NCI-H2107 (cell line): ENCODE measurements around the gene FLT4.
"Not testable (repeated sequence)": the region's sequence is repeated elsewhere in the genome, so short reads cannot be mapped to it uniquely, and the experiment has no call there.

Experiments
- DNase-seq: peaks from one replicate; lab custom pipeline; 2025; lab: John Stamatoyannopoulos, UW

The FLT4 gene

DNA sequence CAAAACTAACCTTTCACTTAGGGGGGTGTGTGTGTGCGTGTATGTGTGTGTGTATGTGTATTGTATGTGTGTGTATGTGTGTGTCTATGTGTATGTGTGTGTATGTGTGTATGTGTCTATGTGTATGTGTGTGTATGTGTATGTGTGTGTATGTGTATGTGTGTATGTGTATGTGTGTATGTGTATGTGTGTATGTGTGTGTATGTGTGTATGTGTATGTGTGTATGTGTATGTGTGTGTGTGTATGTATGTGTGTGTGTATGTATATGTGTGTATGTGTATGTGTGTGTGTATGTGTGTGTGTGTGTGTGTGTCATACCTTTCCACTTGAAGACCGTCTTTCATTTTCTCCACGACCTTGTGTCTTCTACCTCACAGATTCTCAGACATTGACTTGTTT is 20.8 kb upstream of the FLT4 start:
- DNase-seq = no peak

DNA sequence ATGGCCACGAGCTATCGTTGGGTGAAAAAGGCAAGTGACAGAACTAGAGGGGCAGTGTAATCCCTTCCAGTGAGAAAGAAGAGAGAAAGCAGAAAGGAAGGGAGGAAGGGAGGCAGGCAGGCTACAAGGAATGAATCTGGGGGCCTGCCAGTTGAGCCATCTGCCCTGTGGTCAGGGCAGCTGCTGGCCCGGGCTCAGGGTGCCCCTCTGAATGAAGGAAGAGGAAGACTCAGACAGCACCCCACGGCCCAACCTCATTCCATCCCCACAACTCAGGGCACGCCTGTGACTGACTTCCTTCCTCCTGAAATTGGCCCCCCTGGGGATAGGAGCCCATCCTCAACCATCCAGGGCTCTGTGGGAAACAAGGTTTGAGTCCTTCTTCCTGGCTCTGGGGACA is 20.3 kb upstream of the FLT4 start:
- no peak for DNase-seq

DNA sequence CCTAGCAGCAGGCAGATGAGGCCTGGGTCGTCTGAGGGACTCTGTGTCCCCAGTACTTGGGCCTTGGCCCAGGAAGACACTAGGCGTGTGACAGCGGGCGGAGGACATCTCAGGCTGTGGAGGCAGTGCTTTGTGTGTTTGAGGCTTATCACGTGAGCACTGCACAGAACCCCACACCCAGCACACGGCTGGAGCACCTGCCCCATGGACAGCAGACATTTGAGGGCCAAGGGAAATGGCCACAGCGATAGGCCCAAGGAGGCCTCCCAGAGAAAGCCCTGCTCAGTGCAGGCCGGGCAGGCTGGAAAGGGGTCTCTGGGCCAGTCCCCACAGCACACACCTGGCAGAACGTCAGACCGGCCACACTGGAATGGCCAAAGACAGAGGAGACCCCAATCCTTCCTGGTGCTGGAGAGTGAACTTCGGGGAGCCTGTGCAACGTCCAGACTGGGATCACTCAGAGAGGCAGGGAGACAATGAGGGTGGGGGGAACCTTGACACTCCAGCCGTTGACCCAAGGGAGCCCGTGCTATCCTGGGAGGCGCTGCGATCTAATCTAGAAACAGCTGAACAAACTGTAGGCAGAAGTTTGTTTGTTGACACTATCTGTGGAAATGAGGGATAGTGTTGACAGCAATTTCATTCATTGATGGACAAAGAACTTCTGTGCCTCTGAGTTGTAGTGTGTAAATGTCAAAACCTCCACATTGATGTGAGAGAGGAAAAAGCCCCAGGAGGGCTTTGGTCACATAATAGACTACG is 19.6 kb upstream of the FLT4 start:
- no peak for DNase-seq

DNA sequence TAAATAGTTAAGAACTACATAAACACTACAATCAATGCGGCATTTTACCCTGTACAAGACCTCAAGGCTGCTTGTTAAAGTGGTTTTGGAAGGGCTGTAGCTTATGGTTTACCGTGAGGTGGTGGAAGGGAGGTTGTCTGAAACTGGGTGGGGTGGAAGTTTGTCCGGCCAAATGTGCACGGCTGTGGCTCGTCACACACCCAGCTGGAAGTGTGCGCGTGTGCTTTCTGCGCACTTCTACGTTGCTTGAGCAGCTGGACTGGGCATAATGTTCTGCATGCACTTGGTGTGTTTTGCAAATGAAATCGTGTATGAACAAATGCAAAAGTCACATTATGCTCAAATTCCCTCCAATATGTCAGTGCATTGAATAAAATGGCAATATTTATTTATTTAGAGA is 17.4 kb upstream of the FLT4 start:
- no peak for DNase-seq

DNA sequence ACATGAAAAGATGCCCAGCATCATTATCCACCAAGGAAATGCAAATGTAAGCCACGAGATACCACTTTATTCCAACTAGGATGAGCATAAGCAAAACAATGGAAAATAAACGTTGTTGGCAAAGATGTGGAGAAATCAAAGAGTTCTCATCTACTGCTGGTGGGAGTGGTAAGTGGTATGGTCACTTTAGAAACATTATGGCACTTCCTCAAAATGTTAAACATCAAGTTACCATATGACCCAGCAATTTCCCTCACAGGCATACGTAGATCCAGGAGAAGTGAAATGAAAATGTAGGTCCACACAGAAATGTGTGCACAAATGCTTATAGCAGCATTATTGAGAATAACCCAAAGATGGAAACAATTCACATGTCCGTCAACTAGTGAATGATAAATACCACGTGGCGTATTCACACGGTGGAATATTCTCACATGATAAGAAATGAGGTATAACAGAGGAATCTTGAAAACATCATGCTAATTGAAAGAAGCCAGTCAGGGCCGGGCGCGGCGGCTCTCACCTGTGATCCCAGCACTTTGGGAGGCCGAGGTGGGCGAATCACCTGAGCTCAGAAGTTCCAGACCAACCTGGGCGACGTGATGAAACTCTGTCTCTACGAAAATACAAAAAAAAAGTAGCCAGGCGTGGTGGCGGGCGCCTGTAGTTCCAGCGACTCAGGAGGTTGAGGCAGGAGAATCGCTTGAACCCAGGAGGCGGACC is 16.4 kb upstream of the FLT4 start:
- DNase-seq = no peak

DNA sequence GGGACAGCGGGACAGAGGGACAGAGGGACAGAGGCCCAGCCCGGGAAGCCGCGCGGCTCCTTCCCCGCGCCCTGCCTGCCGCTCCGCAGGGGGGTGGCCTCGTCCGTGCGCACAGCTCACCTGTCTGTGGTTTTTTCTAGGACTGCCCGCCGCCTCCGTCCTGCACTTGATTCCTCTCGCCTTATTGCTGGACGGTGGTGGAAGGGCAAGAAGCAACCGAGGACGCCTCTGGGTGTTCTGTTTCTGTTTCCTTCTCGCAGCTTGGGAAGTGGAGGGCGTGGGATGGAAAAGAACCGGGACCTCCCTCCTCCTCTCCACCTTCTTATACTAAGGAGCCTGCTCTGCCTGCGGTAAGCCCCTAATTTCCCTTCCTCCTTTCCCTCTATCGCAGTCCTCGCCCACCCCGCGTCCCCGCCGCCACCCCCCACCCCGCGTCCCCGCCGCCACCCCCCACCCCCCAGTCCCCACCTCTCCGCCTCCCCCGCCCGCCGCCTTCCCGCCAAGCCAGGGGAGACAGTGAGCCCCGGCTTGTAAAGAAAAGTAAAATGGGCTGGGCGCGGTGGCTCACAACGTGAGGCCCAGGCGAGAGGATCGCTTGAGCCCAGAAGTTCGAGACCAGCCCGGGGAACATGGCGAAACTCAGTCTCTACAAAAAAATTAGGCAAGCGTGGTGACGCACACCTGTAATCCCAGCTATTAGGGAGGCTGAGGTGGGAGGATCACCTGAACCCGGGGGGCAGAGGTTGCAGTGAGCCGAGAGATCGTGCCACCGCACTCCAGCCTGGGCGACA is 9.6 kb upstream of the FLT4 start:
- DNase-seq = no peak

DNA sequence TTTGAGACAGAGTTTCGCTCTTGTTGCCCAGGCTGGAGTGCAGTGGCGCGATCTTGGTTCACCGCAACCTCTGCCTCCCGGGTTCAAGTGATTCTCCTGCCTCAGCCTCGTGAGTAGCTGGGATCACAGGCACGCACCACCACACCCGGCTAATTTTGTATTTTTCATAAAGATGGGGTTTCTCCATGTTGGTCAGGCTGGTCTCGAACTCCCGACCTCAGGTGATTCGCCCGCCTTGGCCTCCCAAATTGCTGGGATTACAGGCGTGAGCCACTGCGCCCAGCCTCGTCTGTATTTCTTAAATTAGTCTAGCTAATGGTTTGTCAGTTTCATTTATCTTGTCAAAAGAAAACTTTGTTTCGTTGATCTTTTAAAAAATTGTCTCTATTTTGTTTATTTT is 5.8 kb upstream of the FLT4 start:
- DNase-seq = not testable (repeated sequence)

DNA sequence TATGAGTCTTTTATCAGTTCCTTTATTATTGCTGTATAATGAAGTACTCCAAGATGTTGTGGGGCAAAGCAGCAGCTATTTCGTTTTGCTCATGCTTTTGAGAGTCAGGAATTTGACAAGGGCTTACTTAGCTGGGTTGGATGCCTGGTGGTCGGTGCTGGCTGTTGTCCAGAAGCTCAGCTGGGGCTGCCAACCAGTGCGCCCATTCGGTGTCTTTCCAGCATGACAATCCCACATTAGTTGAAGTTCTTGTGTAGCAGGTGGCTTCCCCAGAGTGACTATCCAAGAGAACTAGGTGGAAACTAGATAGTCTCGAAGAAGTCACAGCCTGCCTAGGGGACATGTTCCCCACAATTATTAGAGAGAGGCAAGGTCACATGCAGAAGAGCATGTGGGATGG is 3.4 kb upstream of the FLT4 start:
- DNase-seq = no peak

DNA sequence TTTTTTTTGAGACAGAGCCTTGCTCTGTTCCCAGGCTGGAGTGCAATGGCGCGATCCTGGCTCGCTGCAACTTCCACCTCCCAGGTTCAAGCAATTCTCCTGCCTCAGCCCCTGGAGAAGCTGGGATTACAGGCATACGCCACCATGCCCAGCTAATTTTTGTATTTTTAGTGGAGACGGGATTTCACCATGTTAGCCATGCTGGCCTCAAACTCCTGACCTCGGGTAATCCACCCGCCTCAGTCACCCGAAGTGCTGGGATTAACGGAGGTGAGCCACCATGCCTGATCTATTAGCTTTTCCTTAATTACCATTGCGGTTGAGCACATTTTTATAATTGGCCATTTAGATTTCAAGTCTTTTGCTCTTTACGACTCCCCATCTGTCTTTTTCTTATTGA is 2.9 kb upstream of the FLT4 start:
- DNase-seq = no peak

DNA sequence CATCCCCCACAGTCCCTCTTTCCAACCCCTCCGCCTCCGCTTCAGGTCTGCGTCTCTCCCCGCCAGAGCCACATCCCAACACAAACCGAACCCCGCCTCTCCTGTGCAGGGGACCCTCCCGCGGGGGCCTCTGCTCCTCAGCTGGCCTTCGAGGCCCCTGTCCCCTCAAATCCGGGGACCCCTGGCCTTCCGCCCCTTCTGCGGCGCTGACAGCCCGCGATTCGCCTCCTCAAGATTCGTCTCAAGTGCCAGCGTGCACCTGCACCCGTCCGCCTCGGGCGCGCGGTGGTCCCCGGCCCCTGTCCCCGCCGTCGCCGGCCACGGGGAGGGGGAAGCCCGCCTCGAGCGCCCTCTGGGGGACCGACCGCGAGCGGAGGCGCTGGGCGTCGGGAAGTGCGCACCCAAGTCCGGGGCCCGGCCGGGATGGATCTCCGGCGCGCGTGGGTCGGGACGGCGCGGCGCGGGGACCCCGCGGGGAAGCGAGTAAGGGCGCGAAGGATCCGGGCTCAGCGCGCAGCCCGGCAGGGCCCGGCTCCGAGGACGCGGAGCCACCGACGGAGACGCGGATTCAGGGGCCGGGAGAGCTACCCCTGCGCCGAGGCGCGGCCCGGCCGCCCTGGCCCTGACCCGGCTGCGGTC is 623 bp downstream of the FLT4 start:
- DNase-seq = no peak

DNA sequence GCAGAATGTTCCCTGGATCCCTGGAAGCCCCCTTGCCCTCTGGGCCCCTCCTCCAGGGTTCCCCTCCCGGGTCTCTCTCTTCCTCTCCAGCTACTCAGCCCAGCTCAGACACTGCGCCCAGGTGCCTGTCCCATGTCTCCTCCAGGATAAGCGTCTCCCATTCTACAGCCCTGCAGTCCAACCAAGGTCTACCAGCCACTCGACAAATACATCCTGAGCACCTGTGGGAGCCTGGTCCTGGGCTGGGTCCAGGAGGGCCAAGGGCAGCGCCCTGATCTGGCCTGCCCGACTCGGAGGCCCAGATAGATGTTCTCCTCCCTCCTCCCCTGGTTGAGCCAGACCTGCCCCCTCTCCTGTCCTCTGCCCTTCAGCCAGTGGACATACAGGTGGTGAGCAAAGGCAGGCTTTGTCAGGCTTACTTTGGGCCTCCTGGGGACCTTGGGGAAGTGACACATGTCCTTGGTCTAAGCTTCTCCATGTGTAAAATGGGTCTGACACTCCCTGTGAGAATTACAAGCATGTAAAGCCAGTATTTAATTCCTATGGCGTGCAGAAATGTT is 1.4 kb downstream of the FLT4 start:
- no peak for DNase-seq

DNA sequence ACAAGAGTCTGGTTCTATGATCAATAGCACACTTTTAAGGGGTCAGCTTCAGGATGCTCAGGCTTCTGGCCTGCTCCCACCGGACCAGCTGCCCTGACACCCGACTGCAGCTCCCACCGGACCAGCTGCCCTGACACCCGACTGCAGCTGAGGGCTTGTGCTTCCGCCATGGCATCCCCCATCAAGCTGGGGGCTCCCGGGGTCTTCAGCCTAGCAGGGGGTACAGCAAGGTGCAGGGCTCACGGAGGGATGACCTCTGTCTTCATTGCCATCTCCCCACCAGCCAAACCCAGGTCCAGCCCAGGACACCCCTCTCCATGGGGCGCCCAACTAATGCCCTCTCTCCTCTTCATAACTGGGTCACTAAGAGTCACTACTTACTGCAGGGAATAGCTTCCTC is 1.9 kb downstream of the FLT4 start:
- no peak for DNase-seq

DNA sequence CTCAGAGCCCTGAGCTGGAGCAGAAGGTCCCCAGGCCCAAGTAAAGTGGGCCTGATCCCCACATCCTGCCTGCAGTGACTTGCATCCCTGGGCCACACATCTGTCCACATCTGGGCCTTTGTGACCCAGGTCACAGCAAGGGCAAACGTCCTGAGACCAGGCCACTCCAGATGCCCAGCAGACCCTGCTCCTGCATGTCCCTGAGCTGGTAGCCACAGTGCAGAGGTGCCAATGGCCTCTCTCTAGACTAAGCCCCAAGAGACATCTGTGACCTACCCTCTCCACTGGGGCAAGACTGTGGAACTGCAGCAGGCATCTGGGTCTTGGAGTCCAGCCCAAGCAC is 2.5 kb downstream of the FLT4 start:
- DNase-seq = no peak

DNA sequence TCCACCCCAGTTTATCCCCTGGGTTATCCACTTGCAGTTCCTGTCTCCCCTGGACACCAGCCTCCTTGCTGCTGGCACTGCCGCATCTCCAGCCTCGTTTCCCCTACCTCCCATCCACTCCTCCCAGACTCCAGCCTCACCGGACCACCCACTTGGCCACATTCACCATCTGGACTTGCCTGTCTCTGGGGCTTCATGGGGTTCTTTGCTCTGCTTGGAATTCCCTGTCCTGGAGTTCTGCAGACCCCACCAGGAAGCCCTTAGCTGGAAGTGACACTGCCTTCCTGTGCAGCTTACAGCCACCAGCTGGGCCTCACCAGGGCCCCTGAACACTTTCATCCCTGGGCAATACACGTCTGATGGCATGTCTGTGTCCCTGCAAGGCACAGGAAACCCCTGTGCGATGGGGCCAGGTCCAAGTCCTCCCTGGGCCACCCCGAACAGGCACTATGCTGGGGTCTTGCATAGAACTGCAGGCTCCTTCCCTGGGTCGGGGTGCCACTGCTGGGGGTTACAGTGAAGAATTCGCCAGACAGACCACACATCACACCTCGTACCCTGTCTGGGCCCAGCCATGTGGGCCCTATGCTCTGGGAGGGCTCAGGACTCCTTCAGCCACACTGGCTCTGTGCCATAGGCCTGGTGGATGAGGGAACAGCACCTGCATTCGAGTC is 3.0 kb downstream of the FLT4 start:
- no peak for DNase-seq

DNA sequence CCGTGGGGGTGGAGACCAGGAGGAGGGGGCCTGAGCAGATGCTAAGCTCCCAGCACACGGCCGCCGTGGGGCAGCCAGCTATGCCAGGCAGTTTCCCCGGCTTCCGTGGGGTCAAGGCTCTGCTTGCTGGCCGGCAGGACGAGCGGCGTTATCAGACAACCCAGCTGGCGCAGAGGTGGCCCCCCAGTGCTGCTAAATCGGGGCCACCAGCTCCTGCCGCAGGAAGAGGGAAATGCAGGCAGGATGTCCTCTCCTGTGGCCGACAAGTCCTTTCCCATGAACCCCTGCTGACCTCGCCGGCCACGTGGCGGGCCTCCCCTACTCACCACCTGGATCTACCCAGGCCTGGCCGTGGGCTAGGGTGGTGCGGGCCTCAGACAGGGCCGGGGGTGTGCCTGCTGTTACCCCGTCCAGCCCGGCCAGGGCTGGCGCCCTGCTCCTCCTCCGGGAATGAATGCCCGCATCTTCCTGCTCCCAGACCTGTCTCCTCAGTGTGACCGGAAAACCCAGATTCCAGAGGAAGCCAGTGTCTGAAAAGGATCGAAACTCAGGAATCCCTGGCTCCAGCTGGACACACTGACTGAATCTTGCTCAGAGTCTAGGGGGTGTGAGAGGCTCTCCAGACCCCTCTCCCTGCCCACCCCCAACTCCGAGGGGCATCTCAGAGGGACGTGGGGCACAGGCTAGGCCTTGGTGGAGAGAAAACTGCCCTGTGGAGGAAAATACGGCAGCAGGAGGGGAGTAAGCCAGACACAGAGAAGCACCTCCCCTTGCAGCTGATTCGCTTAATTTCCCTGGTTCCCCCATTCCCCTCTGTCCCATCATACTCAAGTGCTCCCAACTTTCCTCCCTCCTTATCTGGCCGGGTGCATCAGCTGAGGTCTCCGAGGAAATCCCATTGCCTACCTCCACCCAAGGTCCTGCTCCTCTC is 3.9 kb downstream of the FLT4 start:
- no peak for DNase-seq

DNA sequence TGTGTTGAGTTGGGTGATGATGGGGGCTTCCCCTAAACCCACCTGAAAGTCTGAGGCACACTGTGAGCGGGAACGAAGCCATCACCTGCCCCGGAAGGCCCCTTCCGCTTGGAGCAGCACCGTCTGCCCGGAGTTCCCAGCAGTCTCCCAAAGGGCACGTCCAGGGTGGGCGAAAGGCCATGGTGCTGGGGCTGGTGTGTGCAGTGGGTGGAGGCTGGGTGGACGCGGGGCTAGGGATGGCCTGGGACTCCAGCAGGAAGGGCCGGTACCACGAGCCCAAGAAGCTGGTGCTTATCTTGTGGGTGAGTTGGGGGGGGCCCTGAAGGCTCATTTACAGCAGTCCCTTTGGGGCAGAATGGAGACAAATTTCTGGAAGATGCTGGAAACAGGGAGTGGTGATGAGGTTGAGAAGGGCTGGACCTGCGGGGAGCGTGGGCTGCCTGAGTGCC is 4.6 kb downstream of the FLT4 start:
- no peak for DNase-seq

DNA sequence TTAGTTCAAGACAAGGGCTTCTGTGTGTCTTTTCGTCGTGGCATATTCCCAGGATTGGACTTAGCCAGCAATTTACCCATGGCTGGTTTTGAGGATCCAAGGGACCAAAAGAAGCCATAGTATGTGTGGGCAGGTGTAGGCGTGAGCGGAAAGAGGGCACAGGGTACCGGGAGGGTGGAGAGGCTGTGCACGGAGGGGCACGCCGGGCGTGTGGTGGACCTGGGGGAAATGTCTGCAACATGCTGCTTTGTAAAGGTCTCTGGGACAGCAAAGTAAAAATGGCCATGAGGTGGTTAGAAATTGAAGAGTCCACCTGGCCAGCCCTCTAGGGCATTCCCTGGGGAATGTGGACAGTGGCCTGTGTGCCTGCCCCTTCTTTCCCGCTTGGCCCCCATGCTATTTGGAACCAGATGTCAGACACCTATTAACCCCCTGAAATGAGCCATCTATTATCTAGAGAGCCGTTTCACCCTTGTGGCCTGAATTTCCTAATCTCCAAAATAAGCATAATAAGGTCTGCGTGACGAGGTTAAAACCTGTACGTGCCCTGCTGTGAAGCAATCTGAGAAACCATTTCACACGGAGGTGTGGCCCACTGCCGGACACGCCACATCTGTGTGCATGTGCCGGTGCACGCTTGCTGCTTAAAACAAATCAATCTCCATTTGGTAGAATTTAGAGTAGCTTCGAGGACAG is 5.1 kb downstream of the FLT4 start:
- DNase-seq = no peak

DNA sequence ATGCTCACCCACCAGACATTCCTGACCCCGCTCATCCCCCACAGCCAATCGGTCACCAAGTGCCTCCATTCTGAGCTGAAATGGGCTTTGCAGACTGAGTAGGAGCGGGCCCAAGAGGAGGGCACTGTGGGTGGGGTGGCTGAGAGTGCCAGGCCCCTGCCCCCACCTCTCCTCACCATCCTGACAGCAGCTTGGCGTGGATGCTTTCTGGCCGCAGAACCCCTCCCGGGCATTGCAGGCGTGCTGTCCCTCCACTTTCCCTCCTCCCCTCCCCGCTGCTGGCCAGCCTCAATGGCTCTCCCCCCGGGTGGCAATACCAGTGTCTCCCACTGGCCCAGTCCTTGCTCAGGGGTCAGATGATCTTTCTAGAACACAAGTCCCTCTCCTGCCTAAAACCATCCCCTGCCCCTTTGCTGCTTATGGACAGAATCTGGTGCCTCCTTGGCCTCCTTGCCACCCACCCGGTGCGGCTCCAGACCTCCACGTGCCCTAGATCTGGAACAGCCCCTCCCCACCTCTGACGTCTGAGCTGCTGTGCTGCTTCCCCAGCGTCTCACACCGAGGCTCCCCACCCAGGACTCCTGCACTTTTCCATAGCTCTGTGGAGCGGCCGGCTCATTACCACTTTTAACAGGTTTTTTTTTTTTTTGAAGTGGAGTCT is 6.1 kb downstream of the FLT4 start:
- no peak for DNase-seq

DNA sequence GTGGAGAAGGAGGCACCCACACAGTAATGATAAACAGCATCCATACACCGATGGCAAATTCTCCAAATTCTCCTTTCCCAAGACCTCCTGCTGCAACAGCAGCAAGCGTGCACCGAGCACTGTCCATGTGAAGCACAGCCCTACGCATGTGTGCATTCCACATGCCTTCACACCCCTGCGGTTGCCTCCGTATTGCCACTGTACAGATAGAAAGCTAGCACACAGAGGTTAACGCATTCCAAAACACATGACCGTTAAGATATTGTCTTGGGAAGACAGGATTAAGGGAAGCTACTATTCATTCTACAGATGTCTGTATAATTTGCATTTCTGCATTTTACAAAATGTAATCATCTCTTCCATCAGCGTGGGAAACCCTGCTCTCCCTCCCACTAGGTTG is 6.6 kb downstream of the FLT4 start:
- DNase-seq = no peak
